Liver (tissue), 3 donors: Measurements from ENCODE around the gene ZNF423.

Experiments
- ATF3 ChIP-seq: IDR thresholded peaks from 2 replicates; pipeline ENCODE4 v1.6.1; 2016; ENCODE audit warnings: antibody characterized with exemption
- EGR1 ChIP-seq, 2 donors: IDR thresholded peaks; 2 replicates each; pipeline ENCODE4 v1.6.1; 2016 to 2018; ENCODE audit warnings: antibody characterized with exemption in 2 of 2, low read depth in 2 of 2
- GABPA ChIP-seq, 2 donors: IDR thresholded peaks in 1 of 2; conservative IDR thresholded peaks in 1 of 2; 2 replicates each; pipeline ENCODE4 v1.6.1; 2016; ENCODE audit warnings: antibody characterized with exemption in 2 of 2, mild to moderate bottlenecking in 1 of 2, moderate library complexity in 1 of 2
- HNF4G ChIP-seq: IDR thresholded peaks from 2 replicates; pipeline ENCODE4 v1.6.1; 2016; ENCODE audit warnings: antibody characterized with exemption
- JUND ChIP-seq, 2 donors: IDR thresholded peaks; 2 replicates each; pipeline ENCODE4 v1.6.1; 2016; ENCODE audit warnings: antibody characterized with exemption in 2 of 2
- NR2F2 ChIP-seq: IDR thresholded peaks from 2 replicates; pipeline ENCODE4 v1.6.1; 2016; ENCODE audit warnings: antibody characterized with exemption
- RAD21 ChIP-seq, 2 donors: IDR thresholded peaks; 2 replicates each; pipeline ENCODE4 v1.6.1; 2016; ENCODE audit warnings: antibody characterized with exemption in 2 of 2, mild to moderate bottlenecking in 2 of 2
- SP1 ChIP-seq: IDR thresholded peaks from 2 replicates; pipeline ENCODE4 v1.6.1; 2018; ENCODE audit warnings: antibody characterized with exemption, mild to moderate bottlenecking
- TAF1 ChIP-seq: conservative IDR thresholded peaks from 2 replicates; pipeline ENCODE4 v1.6.1; 2016; ENCODE audit warnings: antibody characterized with exemption, mild to moderate bottlenecking
- YY1 ChIP-seq: IDR thresholded peaks from 2 replicates; pipeline ENCODE4 v1.6.1; 2016; ENCODE audit warnings: antibody characterized with exemption, mild to moderate bottlenecking
- TF ChIP-seq, protein P1 (sequence below): IDR thresholded peaks from 2 replicates; pipeline ENCODE4 v1.6.1; 2016; ENCODE audit warnings: antibody characterized with exemption, mild to moderate bottlenecking
- TF ChIP-seq, protein P2 (sequence below): fragments of 150-350 bp; IDR thresholded peaks from 2 replicates; pipeline ENCODE4 v1.5.1; 2017; ENCODE audit warnings: improper control_type of control experiment, low read depth, low read length; ENCODE audit not compliant: missing input control
- TF ChIP-seq, protein P3 (sequence below): IDR thresholded peaks from 2 replicates; pipeline ENCODE4 v1.6.1; 2016; ENCODE audit warnings: antibody characterized with exemption
- TF ChIP-seq, protein P4 (sequence below): IDR thresholded peaks from 2 replicates; pipeline ENCODE4 v1.6.1; 2016; ENCODE audit warnings: antibody characterized with exemption
- donor health status: healthy.
- donor health status: healthy.

GRCh38 chr16:49817754-49818507, 38.0 kb downstream of the ZNF423 start:
- TF ChIP-seq, protein P1, sequence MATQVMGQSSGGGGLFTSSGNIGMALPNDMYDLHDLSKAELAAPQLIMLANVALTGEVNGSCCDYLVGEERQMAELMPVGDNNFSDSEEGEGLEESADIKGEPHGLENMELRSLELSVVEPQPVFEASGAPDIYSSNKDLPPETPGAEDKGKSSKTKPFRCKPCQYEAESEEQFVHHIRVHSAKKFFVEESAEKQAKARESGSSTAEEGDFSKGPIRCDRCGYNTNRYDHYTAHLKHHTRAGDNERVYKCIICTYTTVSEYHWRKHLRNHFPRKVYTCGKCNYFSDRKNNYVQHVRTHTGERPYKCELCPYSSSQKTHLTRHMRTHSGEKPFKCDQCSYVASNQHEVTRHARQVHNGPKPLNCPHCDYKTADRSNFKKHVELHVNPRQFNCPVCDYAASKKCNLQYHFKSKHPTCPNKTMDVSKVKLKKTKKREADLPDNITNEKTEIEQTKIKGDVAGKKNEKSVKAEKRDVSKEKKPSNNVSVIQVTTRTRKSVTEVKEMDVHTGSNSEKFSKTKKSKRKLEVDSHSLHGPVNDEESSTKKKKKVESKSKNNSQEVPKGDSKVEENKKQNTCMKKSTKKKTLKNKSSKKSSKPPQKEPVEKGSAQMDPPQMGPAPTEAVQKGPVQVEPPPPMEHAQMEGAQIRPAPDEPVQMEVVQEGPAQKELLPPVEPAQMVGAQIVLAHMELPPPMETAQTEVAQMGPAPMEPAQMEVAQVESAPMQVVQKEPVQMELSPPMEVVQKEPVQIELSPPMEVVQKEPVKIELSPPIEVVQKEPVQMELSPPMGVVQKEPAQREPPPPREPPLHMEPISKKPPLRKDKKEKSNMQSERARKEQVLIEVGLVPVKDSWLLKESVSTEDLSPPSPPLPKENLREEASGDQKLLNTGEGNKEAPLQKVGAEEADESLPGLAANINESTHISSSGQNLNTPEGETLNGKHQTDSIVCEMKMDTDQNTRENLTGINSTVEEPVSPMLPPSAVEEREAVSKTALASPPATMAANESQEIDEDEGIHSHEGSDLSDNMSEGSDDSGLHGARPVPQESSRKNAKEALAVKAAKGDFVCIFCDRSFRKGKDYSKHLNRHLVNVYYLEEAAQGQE, result no peak
- TF ChIP-seq EGR1 (IDR thresholded peaks at IDR 0.05; ENCODE audit: low read depth in 2 of 2) (no peak), SP1 (no peak), JUND (IDR thresholded peaks at IDR 0.05) (no peak), TAF1 (no peak), HNF4G (no peak), YY1 (no peak), ATF3 (no peak), NR2F2 (no peak), GABPA (IDR thresholded peaks at IDR 0.05 in 1 of 2, conservative IDR thresholded peaks at IDR 0.05 in 1 of 2) (no peak), RAD21 (IDR thresholded peaks at IDR 0.05) (no peak)
- TF ChIP-seq, protein P2, sequence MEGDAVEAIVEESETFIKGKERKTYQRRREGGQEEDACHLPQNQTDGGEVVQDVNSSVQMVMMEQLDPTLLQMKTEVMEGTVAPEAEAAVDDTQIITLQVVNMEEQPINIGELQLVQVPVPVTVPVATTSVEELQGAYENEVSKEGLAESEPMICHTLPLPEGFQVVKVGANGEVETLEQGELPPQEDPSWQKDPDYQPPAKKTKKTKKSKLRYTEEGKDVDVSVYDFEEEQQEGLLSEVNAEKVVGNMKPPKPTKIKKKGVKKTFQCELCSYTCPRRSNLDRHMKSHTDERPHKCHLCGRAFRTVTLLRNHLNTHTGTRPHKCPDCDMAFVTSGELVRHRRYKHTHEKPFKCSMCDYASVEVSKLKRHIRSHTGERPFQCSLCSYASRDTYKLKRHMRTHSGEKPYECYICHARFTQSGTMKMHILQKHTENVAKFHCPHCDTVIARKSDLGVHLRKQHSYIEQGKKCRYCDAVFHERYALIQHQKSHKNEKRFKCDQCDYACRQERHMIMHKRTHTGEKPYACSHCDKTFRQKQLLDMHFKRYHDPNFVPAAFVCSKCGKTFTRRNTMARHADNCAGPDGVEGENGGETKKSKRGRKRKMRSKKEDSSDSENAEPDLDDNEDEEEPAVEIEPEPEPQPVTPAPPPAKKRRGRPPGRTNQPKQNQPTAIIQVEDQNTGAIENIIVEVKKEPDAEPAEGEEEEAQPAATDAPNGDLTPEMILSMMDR, result no peak
- TF ChIP-seq, protein P3, sequence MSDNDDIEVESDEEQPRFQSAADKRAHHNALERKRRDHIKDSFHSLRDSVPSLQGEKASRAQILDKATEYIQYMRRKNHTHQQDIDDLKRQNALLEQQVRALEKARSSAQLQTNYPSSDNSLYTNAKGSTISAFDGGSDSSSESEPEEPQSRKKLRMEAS, result no peak
- TF ChIP-seq, protein P4, sequence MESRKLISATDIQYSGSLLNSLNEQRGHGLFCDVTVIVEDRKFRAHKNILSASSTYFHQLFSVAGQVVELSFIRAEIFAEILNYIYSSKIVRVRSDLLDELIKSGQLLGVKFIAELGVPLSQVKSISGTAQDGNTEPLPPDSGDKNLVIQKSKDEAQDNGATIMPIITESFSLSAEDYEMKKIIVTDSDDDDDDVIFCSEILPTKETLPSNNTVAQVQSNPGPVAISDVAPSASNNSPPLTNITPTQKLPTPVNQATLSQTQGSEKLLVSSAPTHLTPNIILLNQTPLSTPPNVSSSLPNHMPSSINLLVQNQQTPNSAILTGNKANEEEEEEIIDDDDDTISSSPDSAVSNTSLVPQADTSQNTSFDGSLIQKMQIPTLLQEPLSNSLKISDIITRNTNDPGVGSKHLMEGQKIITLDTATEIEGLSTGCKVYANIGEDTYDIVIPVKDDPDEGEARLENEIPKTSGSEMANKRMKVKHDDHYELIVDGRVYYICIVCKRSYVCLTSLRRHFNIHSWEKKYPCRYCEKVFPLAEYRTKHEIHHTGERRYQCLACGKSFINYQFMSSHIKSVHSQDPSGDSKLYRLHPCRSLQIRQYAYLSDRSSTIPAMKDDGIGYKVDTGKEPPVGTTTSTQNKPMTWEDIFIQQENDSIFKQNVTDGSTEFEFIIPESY, result no peak
